Measurements from ENCODE around the gene GPR21. TPM values are rescaled to one million over a fixed set of nuclear protein-coding genes. Genes with fewer than 3 reads are reported as not detected.

The GPR21 gene
- total RNA-seq, 1 experiment from 2014 or later, result 3.1 TPM

DNA sequence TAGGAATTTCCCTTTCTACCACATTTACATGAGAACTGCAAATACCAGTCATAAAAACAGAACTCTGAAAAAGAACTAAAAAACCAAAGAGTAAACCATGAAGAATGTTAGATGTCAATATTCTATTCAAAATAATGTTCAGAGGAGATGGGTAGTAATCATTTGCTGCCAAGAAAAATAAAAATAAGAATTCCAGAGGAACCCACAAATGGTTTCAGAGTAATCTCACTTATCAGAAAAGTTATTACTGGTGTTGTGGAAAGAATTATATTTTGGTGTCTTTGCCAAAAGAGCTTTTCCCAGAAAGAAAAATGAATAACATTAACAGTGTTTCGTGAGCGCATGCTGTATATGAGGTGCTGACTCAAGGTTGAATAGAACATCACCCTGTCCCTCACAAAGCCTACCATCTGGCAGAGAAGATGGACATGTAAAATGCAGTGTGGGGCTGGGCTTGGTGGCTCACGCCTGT, 35.6 kb downstream of the GPR21 start:
- DNase-seq, result no peak
- no peaks in the 10 kb centered on the region for H3K4me1 Mint-ChIP-seq (ENCODE audit: low read depth, unreplicated experiment)
- no peaks in the 10 kb centered on the region for H3K27me3 Mint-ChIP-seq (ENCODE audit: unreplicated experiment)
- BruUV-seq (replicated peaks), result no TSS peak
- peaks cover 30% of the 10 kb centered on the region for H3K36me3 Mint-ChIP-seq (ENCODE audit: insufficient read depth, unreplicated experiment)
- H3K4me3 Mint-ChIP-seq (ENCODE audit: low read depth, unreplicated experiment), result no peak overlapping the region
- no peaks in the 10 kb centered on the region for H3K9me3 Mint-ChIP-seq (ENCODE audit: low read depth, unreplicated experiment)
- CTCF ChIA-PET, result no interaction called here
- TF ChIP-seq, protein P1, sequence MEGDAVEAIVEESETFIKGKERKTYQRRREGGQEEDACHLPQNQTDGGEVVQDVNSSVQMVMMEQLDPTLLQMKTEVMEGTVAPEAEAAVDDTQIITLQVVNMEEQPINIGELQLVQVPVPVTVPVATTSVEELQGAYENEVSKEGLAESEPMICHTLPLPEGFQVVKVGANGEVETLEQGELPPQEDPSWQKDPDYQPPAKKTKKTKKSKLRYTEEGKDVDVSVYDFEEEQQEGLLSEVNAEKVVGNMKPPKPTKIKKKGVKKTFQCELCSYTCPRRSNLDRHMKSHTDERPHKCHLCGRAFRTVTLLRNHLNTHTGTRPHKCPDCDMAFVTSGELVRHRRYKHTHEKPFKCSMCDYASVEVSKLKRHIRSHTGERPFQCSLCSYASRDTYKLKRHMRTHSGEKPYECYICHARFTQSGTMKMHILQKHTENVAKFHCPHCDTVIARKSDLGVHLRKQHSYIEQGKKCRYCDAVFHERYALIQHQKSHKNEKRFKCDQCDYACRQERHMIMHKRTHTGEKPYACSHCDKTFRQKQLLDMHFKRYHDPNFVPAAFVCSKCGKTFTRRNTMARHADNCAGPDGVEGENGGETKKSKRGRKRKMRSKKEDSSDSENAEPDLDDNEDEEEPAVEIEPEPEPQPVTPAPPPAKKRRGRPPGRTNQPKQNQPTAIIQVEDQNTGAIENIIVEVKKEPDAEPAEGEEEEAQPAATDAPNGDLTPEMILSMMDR (IDR thresholded peaks at IDR 0.05; ENCODE audit: unreplicated experiment), result no peak
- H3K27ac Mint-ChIP-seq (ENCODE audit: unreplicated experiment), result no peak overlapping the region
- intact Hi-C loops (cut with micrococcal nuclease; ENCODE audit: unreplicated experiment), result no loop called here

DNA sequence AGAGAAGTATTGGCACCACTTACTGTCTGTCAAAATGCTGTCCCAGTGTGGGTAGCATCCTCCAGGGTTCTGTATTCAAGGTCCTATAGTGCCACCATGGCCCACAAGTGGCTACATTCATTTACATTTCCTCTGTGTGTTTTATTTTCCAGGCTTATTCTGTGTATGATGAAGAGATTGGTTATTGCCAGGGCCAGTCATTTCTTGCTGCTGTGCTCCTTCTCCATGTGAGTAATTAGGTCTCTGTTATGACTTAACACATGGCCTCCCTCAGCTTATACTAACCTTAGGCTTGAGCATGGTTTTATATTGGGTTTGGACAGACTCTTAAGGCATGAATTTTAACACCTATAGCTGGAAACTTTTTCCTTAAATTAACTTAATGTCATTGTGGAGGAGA, 36.7 kb downstream of the GPR21 start:
- Mint-ChIP-seq H3K9me3 (ENCODE audit: low read depth, unreplicated experiment) (no peaks in the 10 kb centered on the region), H3K36me3 (ENCODE audit: insufficient read depth, unreplicated experiment) (peaks cover 30% of the 10 kb centered on the region), H3K27ac (ENCODE audit: unreplicated experiment) (no peak overlapping the region), H3K27me3 (ENCODE audit: unreplicated experiment) (no peaks in the 10 kb centered on the region), H3K4me3 (ENCODE audit: low read depth, unreplicated experiment) (no peak overlapping the region), H3K4me1 (ENCODE audit: low read depth, unreplicated experiment) (no peaks in the 10 kb centered on the region)
- TF ChIP-seq, protein P1 (IDR thresholded peaks at IDR 0.05; ENCODE audit: unreplicated experiment), result no peak
- no TSS peak for BruUV-seq (replicated peaks)
- intact Hi-C loops (cut with micrococcal nuclease; ENCODE audit: unreplicated experiment), result no loop called here
- no peak for DNase-seq
- CTCF ChIA-PET, result no interaction called here

DNA sequence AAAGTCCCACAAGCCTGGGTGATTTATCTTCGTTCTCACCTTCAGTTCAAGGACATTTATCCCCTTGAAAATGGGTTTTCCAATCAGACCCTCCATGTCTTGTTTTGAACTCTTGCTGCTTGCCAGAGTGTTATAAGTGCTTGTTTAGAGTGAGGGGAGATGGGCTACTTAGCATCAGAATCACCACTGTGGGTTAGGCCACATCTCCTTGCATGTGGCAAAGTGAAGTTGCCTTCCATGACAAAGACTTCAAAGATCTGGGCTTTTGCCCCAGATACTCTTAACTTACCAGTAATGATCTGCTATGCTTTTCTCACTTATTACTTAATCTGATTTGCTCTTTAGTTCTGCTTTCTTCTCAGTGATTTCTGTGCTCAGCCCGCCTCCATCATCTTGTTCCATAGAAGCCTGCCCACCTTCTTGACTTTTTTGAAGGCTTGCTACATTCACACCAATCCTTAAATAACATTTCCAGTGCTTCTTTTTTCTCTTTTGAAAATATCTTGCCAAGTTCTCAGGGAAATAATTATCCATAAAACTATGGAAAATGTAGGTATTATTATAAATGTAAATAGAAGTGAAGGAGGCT, 39.0 kb downstream of the GPR21 start:
- Mint-ChIP-seq H3K27ac (ENCODE audit: unreplicated experiment) (no peak overlapping the region), H3K36me3 (ENCODE audit: insufficient read depth, unreplicated experiment) (peaks cover 18% of the 10 kb centered on the region), H3K27me3 (ENCODE audit: unreplicated experiment) (no peaks in the 10 kb centered on the region), H3K4me1 (ENCODE audit: low read depth, unreplicated experiment) (no peaks in the 10 kb centered on the region), H3K9me3 (ENCODE audit: low read depth, unreplicated experiment) (no peaks in the 10 kb centered on the region), H3K4me3 (ENCODE audit: low read depth, unreplicated experiment) (no peak overlapping the region)
- DNase-seq, result no peak
- TF ChIP-seq, protein P1 (IDR thresholded peaks at IDR 0.05; ENCODE audit: unreplicated experiment), result no peak
- BruUV-seq (replicated peaks), result no TSS peak
- intact Hi-C loops (cut with micrococcal nuclease; ENCODE audit: unreplicated experiment), result no loop called here
- CTCF ChIA-PET, result no interaction called here

DNA sequence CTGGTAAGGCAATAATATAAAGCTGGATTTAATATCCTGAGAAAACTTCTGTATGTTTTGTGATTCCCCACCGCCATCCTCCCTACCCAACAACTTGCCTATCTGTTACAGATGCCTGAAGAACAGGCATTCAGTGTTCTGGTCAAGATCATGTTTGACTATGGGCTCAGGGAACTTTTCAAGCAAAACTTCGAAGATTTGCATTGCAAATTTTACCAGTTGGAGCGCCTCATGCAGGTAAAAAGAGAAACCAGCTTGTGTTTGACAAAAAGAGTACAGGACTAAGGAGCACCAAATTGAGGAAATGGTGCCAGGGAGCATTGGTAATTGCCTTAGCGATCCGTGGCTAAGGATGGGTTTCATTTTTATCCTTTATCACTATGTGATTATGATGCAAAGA, 40.0 kb downstream of the GPR21 start:
- Mint-ChIP-seq H3K4me1 (ENCODE audit: low read depth, unreplicated experiment) (no peaks in the 10 kb centered on the region), H3K36me3 (ENCODE audit: insufficient read depth, unreplicated experiment) (peaks cover 12% of the 10 kb centered on the region), H3K27me3 (ENCODE audit: unreplicated experiment) (no peaks in the 10 kb centered on the region), H3K27ac (ENCODE audit: unreplicated experiment) (no peak overlapping the region), H3K4me3 (ENCODE audit: low read depth, unreplicated experiment) (no peak overlapping the region), H3K9me3 (ENCODE audit: low read depth, unreplicated experiment) (no peaks in the 10 kb centered on the region)
- BruUV-seq (replicated peaks), result no TSS peak
- intact Hi-C loops (cut with micrococcal nuclease; ENCODE audit: unreplicated experiment), result no loop called here
- TF ChIP-seq, protein P1 (IDR thresholded peaks at IDR 0.05; ENCODE audit: unreplicated experiment), result no peak
- no peak for DNase-seq
- CTCF ChIA-PET, result no interaction called here

Data from Calu3 (cell line).